HepG2 (cell line): ENCODE data around the gene RPS6KL1. TPM values are rescaled to one million over a fixed set of nuclear protein-coding genes. Genes with fewer than 3 reads are reported as not detected.

ENCODE experiments used
- ATAC-seq: fragments of 200-7000 bp; cut with Tn5 transposase; 3 replicates; pipeline ENCODE4 v1.9.1; 2020; ENCODE audit warnings: mild to moderate bottlenecking, moderate library complexity
- BruUV-seq: library from RNA; stranded (reverse); fragments of 400-500 nt; replicated peaks from 2 replicates; lab custom pipeline; 2021; lab: Mats Ljungman, UMichigan
- CTCF ChIA-PET: fragments of 300-600 bp; formaldehyde crosslinking; extraction: SDS; loops from one replicate; lab custom pipeline; 2021; ENCODE audit warnings: low total read pairs, inconsistent platforms, low intra/inter-chr PET ratio; lab: Yijun Ruan, JAX
- POLR2A ChIA-PET: fragments of 350-600 bp; sonication (Branson Sonifier 250); formaldehyde crosslinking; loops from one replicate; lab custom pipeline; 2020; ENCODE audit warnings: antibody characterized with exemption, inconsistent platforms; lab: Yijun Ruan, JAX
- DNase-seq: peaks from one replicate; pipeline ENCODE4 v3.0.0-alpha.2; 2015; ENCODE audit warnings: low spot score
- FAIRE-seq: peaks from 3 replicates; lab custom pipeline; 2011; peaks lifted over from hg19 to GRCh38; lab: Jason Lieb, UNC
- H2AFZ ChIP-seq: one replicate; pipeline ENCODE4 v1.6.1; 2011; ENCODE audit warnings: low read length, inconsistent platforms
- H3K27ac ChIP-seq: fragments of 300-600 bp; 3 replicates; pipeline ENCODE4 v1.8.0; 2011; ENCODE audit warnings: mixed run types, mild to moderate bottlenecking, mixed read lengths, low read length, inconsistent platforms; ENCODE audit not compliant: insufficient read depth; ENCODE audit errors: extremely low read length
- H3K27me3 ChIP-seq, 2 experiments: fragments of 200-600 bp in 1 of 2; 2 replicates in 1 of 2; 3 replicates in 1 of 2; pipeline versions ENCODE4 v1.6.0 to v1.8.0; 2011; ENCODE audit warnings: low read length in 2 of 2, mild to moderate bottlenecking in 2 of 2, moderate library complexity in 2 of 2, inconsistent platforms in 1 of 2; ENCODE audit not compliant: insufficient read depth in 2 of 2, control insufficient read depth in 1 of 2
- H3K36me3 ChIP-seq, 2 experiments: fragments of 200-600 bp in 1 of 2; replicated peaks in 1 of 2; 2 replicates in 1 of 2; 3 replicates in 1 of 2; pipeline versions ENCODE4 v1.5.1 to v1.8.0; 2011; ENCODE audit warnings: low read length in 2 of 2, inconsistent platforms in 1 of 2; ENCODE audit not compliant: insufficient read depth in 2 of 2, control insufficient read depth in 1 of 2
- H3K4me1 ChIP-seq: 2 replicates; pipeline ENCODE4 v1.5.1; 2012; ENCODE audit warnings: low read length, inconsistent platforms; ENCODE audit not compliant: insufficient read depth
- H3K4me2 ChIP-seq: 2 replicates; pipeline ENCODE4 v1.6.0; 2011; ENCODE audit warnings: low read depth, low read length, inconsistent platforms
- H3K4me3 ChIP-seq, 3 experiments: fragments of 200-600 bp in 1 of 3; sonication (generic), shearing (Covaris generic) in 1 of 3; replicated peaks in 1 of 3; 2 replicates each; pipeline ENCODE4 v1.5.1; 2011 to 2016; ENCODE audit warnings: low read length in 3 of 3, inconsistent platforms in 2 of 3, low read depth in 2 of 3, mild to moderate bottlenecking in 2 of 3, control low read depth in 1 of 3, mixed read lengths in 1 of 3; ENCODE audit not compliant: insufficient read depth in 1 of 3
- H3K79me2 ChIP-seq: one replicate; pipeline ENCODE4 v1.6.1; 2011; ENCODE audit warnings: low read length, inconsistent platforms; ENCODE audit not compliant: insufficient read depth
- H3K9ac ChIP-seq: 2 replicates; pipeline ENCODE4 v1.6.0; 2011; ENCODE audit warnings: mild to moderate bottlenecking, low read depth, low read length, inconsistent platforms; ENCODE audit not compliant: insufficient read depth
- H3K9me3 ChIP-seq: 2 replicates; pipeline ENCODE4 v1.5.1; 2012; ENCODE audit warnings: mild to moderate bottlenecking, low read length
- H4K20me1 ChIP-seq: 2 replicates; pipeline ENCODE4 v1.6.0; 2011; ENCODE audit warnings: inconsistent platforms, mild to moderate bottlenecking, low read length, moderate library complexity; ENCODE audit not compliant: insufficient read depth
- ZBTB38 ChIP-seq: sonication (generic); formaldehyde crosslinking; IDR thresholded peaks from 2 replicates; pipeline ENCODE4 v1.5.1; 2020; ENCODE audit warnings: mild to moderate bottlenecking, missing genetic modification reagents
- ZFX ChIP-seq: sonication (generic); formaldehyde crosslinking; IDR thresholded peaks from 2 replicates; pipeline ENCODE4 v1.4.0; 2020; ENCODE audit warnings: mild to moderate bottlenecking, low read depth, missing genetic modification reagents, moderate library complexity
- ZNF224 ChIP-seq: sonication (generic); formaldehyde crosslinking; IDR thresholded peaks from 2 replicates; pipeline ENCODE4 v1.5.0; 2020; ENCODE audit warnings: mild to moderate bottlenecking, missing genetic modification reagents
- ZNF337 ChIP-seq: sonication (generic); formaldehyde crosslinking; IDR thresholded peaks from 2 replicates; pipeline ENCODE4 v1.5.1; 2020; ENCODE audit warnings: missing genetic modification reagents, low read depth, mild to moderate bottlenecking, borderline replicate concordance
- ZNF687 ChIP-seq: sonication (generic); formaldehyde crosslinking; IDR thresholded peaks from 2 replicates; pipeline ENCODE4 v1.5.1; 2020; ENCODE audit warnings: mild to moderate bottlenecking, missing genetic modification reagents, moderate library complexity
- WGBS: methylation state at CpG from one replicate; pipeline ENCODE4 v1.1.6; 2017; ENCODE audit warnings: low lambda C conversion rate; 5-methylcytosine and 5-hydroxymethylcytosine counted together
- in situ Hi-C: cut with HindIII; loops from 2 replicates; pipeline ENCODE4 v1.10.0; 2017; ENCODE audit warnings: low pct_unique_long_range_greater_than_20kb; ENCODE audit not compliant: extremely low pct_ligation_motif_present
- intact Hi-C: fragments of 100-400 bp; cut with micrococcal nuclease; formaldehyde crosslinking; loops from one replicate; pipeline ENCODE4 v1.10.0; 2022; ENCODE audit not compliant: unreplicated experiment
- polyA plus RNA-seq, 8 experiments: library from polyadenylated mRNA; depleted of rRNA in 3 of 8; stranded (reverse) in 7 of 8; unstranded in 1 of 8; fragments of >200 nt; fragmentation: Illumina TruSeq in 4 of 8; extraction: Trizol in 4 of 8; gene quantifications; 2 replicates each; pipeline versions ENCODE4 v1.2.1 to v1.2.3, GENCODE V29; 2011 to 2016; ENCODE audit warnings: low read depth in 4 of 8, missing spikeins in 1 of 8, mixed read lengths in 1 of 8; ENCODE audit not compliant: insufficient read depth in 1 of 8
- total RNA-seq, 5 experiments: library from RNA; depleted of rRNA; stranded (reverse); fragments of >200 nt; fragmentation: Illumina TruSeq; extraction: Trizol; gene quantifications; 2 replicates each; pipeline ENCODE4 v1.2.3, GENCODE V29; 2016; ENCODE audit warnings: low read depth in 1 of 5
- TF ChIP-seq, protein P1 (sequence below): sonication (generic); formaldehyde crosslinking; IDR thresholded peaks from 2 replicates; pipeline ENCODE4 v1.5.0; 2020; ENCODE audit warnings: mild to moderate bottlenecking, missing genetic modification reagents, borderline replicate concordance

Gene RPS6KL1
- total and polyA plus RNA-seq, 2 of the 13 experiments (the other 11 are each of a cell fraction or from before 2014, with no cell fraction given) = 6.5 to 11.5 TPM

- Histone ChIP-seq H3K4me3 (no peak overlapping the region), H3K36me3 (no peaks in the 10 kb centered on the region), H3K9ac (0 out of 2 replicates have a peak overlapping the region, but pooled peaks have one; percentile 8), H4K20me1 (no peaks in the 10 kb centered on the region), H3K4me1 (peaks cover 41% of the 10 kb centered on the region), H3K79me2 (no peaks in the 10 kb centered on the region), H3K4me2 (peak overlapping the region; percentile 33; the same call in 1 of the 2 replicates), H2AFZ (no peak overlapping the region), H3K27ac (no peak overlapping the region), H3K27me3 (no peaks in the 10 kb centered on the region; a peak in 2 of 5 replicates), H3K9me3 (no peaks in the 10 kb centered on the region)
- BruUV-seq = no TSS peak
- 0 out of 2 replicates have a peak, but pooled peaks have one; percentile 36 for TF ChIP-seq ZFX
- peak; percentile 58 for TF ChIP-seq ZNF687 (CRISPR knock-in tag)
- TF ChIP-seq, protein P1, sequence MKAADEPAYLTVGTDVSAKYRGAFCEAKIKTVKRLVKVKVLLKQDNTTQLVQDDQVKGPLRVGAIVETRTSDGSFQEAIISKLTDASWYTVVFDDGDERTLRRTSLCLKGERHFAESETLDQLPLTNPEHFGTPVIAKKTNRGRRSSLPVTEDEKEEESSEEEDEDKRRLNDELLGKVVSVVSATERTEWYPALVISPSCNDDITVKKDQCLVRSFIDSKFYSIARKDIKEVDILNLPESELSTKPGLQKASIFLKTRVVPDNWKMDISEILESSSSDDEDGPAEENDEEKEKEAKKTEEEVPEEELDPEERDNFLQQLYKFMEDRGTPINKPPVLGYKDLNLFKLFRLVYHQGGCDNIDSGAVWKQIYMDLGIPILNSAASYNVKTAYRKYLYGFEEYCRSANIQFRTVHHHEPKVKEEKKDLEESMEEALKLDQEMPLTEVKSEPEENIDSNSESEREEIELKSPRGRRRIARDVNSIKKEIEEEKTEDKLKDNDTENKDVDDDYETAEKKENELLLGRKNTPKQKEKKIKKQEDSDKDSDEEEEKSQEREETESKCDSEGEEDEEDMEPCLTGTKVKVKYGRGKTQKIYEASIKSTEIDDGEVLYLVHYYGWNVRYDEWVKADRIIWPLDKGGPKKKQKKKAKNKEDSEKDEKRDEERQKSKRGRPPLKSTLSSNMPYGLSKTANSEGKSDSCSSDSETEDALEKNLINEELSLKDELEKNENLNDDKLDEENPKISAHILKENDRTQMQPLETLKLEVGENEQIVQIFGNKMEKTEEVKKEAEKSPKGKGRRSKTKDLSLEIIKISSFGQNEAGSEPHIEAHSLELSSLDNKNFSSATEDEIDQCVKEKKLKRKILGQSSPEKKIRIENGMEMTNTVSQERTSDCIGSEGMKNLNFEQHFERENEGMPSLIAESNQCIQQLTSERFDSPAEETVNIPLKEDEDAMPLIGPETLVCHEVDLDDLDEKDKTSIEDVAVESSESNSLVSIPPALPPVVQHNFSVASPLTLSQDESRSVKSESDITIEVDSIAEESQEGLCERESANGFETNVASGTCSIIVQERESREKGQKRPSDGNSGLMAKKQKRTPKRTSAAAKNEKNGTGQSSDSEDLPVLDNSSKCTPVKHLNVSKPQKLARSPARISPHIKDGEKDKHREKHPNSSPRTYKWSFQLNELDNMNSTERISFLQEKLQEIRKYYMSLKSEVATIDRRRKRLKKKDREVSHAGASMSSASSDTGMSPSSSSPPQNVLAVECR (CRISPR knock-in tag) = 0 out of 2 replicates have a peak, but pooled peaks have one; percentile 25
- peak; percentile 17; the same call in 1 of the 2 replicates for TF ChIP-seq ZBTB38 (CRISPR knock-in tag)
- no peak for TF ChIP-seq ZNF224 (CRISPR knock-in tag)
- TF ChIP-seq ZNF337 (CRISPR knock-in tag) = no peak
- in situ Hi-C loops = no loop called here
- POLR2A ChIA-PET = interaction anchor here (0.5 to 2.4 kb wide), 3 partner anchors 12 to 94 kb away, joined by 3 to 9 read pairs (median 3); partner anchors contain the start of gene RPS6KL1
- CTCF ChIA-PET = no interaction called here
- ATAC-seq (peak; percentile 9), FAIRE-seq (no peak), DNase-seq (no peak)
- 62% methylated on average over 22 of the region's 26 CpGs for WGBS
- intact Hi-C loops = no loop called here
Observed at GRCh38 chr14:74934476-74935359, 11.7 kb upstream of the RPS6KL1 start.
